Activated CD4-positive, alpha-beta T cell treated with anti-CD3 and anti-CD28 coated beads, Interleukin-10, Interleukin-2, amounts not matched to agents 100 ng/mL and 50 ng/mL, durations not matched to agents 16 hours and 8 hours (primary cell): ENCODE results near the gene ATF7IP2.
"Not testable (repeated sequence)": the region's sequence is repeated elsewhere in the genome, so short reads cannot be mapped to it uniquely, and the experiment has no call there.

Experiments used
- DNase-seq: peaks from one replicate; pipeline ENCODE4 v3.0.0-alpha.2; 2020

ATF7IP2 gene

DNA sequence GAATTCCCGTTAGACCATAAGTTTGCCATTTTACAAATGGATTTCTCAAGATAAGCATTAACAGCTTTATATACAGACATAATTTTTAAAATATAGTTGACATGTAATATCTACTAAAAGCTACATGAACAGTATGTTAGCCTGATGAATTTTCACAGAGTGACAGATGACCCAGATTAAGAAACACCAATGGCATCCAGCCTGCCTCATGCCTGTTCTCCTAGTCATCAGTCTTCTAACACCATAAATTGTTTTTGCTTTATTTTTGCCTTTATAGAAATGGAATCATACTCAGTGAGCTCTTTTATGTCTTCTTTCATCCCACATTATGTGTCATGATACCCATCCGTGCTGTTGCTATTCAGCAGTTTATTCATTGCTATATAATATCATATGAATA, 80.0 kb downstream of the ATF7IP2 start:
- DNase-seq = no peak

DNA sequence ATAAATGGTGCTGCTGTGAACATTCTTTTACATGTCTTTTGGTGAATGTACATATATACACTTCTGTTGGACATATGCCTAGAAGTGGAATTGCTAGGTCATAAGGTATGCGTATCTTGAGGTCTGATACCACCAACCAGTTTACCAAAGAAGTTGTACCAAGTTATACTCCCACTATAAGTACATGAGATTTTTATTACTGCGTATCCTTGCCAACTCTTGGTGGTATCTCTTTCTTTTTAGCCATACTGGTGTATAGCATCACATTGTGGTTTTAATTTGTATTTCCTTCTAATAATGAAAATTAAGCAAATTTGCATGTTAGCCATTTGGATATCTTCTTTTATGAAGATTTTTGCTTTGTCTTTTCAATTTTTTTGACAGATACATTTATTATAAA, 80.5 kb downstream of the ATF7IP2 start:
- no peak for DNase-seq

DNA sequence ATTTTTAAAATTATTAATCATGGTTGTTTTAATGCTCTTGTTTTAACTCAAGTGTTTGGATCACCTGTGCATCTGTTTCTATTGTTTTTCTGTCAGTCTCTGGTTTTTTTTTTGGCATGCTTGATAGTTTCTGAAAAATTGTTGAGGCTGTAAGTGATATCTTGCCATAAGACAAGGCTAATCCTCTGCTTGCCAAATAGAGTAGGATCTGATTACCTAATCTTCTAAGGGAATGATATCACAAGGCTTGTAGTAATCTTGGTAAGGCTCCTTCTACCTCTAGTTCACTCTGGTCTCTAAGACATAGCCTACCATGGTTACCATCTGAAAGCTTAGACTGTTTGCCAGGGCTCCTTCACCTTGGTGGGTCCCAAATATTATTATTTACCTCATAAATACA, 81.0 kb downstream of the ATF7IP2 start:
- no peak for DNase-seq

DNA sequence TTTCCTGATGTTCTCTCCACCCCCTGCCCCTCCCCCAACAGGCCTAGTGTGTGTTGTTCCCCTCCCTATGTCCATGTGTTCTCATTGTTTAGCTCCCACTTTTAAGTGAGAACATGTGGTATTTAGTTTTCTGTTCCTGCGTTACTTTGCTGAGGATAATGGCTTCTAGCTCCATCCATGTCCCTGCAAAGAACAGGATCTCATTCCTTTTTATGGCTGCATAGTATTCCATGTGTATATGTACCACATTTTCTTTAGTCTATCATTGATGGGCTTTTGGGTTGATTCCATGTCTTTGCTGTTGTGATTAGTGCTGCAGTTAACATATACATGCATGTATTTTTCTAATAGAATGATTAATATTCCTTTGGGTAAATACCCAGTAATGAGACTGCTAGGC, 90.8 kb downstream of the ATF7IP2 start:
- DNase-seq = not testable (repeated sequence)

DNA sequence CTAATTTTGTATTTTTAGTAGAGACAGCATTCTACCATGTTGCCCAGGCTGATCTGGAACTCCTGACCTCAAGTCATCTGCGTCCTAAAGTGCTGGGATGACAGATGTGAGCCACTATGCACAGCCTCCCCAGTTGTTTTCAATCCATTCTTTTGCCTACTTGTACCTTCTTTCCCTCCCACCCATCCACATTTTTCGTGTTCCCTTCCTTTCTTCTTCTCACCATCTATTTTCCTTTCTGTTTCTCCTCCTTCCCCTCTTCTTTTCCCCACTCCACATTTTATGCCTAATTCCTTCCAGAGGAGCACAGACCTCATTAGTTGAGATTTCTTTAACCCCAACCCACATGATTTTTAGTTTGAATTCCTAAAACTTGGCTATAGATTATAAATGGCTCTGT, 94.3 kb downstream of the ATF7IP2 start:
- DNase-seq = no peak

DNA sequence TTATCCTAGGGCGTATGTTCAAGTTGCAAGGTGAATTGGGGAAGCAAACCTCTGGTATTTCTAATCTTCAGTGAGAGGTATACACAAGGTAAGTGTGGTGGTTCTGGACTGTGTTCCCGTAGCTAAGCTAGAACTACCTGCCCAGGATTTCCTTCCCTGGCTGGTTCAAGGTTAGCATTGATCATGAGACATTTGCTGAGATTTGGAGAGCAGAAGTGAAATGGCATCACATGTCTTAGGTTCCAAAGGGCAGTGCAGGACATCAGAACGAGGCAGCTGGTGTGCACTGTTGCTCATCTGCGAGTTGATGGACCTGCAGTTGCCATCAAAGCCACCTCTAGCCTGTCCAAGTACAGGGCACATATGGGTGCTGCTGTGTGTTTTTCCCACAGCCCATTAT, 99.3 kb downstream of the ATF7IP2 start:
- no peak for DNase-seq

DNA sequence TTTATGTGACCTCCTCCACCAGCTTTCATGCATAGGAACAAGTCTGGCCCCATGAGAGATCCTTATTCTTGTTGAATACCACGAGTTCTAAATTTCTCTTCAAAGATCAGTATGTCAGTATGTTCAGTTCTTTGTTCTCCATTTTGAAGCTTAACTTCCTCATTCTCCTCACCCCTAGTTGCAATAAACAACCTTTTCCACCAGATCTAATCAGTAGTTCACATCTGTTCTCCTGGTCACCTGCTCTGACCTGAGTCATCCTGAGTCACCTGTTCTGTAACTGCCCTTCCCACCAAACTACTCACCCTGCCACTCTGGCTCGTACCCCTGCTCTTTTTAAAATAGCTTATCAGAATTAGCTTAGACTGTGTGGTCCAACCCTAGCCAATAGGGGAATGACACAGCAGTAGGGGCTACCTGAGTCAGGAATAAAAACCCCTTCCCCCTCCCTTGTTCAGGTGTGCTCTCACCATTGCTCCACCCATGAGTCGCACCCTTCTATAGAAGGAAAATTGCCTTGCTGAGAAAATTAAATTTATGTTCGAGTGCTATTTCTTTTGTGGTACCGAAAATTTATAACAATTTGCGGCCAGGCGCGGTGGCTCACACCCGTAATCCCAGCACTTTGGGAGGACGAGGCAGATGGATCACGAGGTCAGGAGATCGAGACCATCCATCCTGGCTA, 100.0 kb downstream of the ATF7IP2 start:
- no peak for DNase-seq

DNA sequence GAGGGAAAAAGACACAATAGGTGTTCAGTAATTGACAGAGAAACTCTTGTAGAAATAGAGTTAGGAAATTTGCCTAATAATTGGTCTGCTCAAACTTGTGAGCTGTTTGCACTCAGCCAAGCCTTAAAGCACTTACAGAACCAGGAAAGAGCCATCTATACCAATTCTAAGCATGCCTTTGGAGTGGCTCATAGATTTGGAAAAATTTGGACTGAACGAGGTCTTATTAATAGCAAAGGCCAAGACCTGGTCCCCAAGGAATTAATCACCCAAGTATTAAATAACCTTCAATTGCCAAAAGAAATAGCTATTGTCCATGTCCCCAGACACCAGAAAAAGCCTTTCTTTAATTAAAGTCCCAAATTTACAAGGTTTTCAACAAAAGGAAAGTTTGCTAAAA, 104.3 kb downstream of the ATF7IP2 start:
- no peak for DNase-seq

DNA sequence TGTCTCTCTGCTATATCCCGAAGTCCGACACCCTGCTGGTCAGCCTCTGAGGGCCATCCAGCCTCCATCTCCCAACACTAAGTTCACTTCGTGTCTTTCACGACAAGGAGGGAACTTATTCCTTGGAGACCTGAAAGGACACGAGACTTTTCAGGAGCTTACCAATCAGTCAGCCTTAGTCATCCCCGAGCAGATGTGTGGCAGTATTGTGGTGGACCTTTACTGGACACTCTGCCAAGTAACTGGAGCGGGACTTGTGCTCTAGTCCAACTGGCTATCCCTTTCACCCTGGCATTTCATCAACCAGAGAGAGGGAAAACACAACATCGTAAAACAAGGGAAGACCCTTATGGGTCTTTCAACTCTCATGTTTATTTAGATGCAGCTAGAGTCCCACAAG, 107.4 kb downstream of the ATF7IP2 start:
- no peak for DNase-seq

DNA sequence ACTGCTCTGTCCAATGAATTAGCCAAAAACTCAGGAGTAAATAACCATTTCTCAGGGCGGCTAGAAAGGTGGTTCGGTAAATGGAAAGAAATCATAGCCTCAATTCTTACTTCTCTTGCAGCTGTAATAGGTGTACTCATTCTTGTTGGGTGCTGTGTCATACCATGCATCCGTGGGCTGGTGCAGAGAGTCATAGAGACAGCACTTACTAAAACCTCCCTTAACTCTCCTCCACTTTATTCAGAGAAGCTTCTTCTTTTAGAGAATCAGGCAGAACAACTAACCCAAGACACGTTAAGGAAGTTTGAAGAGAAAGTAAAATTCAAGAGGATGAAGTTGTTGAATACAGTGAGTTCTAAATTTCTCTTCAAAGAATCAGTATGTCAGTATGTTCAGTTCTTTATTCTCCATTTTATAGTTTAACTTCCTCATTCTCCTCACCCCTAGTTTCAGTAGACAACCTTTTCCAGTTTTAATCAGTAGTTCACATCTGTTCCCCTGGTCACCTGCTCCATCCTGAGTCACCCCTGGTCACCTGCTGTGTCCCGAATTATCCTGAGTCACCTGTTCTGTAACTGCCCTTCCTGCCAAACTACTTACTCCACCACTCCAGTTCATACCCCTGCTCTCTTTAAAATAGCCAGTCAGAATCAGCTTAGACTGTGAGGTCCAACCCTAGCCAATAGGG, 108.6 kb downstream of the ATF7IP2 start:
- peak; percentile 58 for DNase-seq

DNA sequence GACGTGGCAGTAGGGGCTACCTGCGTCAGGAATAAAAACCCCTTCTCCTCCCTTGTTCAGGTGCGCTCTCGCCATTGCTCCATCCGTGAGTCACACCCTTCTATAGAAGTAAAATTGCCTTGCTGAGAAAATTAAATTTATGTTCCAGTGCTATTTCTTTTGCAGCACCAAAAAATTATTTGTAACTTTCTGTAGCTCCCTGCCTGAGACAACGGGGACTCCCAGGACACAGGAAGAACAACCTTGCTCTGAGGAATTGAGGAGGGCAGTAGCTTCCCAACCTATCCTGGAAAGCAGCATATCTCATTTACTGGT, 109.1 kb downstream of the ATF7IP2 start:
- DNase-seq = no peak

DNA sequence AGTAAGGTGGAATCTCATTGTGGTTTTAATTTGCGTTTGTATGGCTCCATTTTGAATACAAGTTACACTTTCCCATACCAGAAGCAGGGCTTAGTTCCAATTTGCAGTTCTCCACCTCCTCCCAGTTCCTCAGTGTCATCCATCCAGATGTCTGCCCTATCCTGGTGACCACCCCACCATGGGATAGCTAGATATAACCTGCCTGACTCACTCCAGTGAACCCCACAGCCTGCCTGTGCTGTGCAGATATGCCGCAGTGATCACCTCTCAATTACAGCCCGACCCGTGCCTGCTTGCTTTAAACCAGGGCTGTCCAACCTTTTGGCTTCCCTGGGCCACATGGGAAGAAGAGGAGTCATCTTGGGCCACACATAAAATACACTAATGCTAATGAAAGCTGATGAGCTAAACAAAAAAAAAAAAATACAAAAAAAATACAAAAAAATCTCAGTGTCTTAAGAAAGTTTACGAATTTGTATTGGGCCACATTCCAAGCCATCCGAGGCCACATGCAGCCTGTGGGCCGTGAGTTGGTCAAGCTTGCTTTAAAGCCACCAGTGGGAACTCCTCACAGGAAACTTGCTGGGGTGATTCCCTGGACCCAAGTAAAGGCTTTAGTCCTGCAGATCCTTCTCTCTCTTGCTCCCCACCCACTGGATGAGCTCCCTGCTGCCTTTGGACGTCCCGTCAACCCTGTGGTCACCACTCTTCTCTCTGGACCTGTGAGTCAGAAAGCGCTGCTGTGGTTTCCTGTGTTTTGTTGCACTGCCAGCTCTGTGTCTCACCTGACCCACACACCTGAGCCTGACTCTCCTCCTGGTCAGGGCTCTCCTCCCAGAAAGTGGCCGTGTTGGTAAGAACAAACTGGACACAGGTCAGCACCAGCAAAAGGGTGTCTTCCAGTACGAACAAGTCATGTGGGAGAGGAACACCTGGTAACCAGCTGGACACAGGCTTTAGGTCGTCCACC, 111.6 kb downstream of the ATF7IP2 start:
- no peak for DNase-seq

DNA sequence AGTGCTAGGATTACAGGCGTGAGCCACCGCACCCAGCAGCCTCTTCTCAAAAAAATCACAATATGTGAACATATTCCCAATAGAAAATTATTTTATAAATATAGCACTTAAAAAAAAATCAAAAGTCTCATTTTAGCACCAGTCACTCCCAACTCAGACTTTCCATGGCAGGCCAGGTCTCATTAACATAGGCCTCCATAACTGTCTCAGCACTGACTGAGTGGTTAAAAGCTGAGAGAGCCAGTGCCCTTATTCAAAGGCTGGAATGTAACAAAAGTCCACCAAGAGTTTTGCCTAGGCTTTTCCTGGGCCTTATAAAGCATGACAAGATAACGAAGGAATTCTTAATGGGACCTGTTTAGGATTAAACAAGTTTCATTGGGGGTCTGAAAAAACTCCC, 114.7 kb downstream of the ATF7IP2 start:
- no peak for DNase-seq

DNA sequence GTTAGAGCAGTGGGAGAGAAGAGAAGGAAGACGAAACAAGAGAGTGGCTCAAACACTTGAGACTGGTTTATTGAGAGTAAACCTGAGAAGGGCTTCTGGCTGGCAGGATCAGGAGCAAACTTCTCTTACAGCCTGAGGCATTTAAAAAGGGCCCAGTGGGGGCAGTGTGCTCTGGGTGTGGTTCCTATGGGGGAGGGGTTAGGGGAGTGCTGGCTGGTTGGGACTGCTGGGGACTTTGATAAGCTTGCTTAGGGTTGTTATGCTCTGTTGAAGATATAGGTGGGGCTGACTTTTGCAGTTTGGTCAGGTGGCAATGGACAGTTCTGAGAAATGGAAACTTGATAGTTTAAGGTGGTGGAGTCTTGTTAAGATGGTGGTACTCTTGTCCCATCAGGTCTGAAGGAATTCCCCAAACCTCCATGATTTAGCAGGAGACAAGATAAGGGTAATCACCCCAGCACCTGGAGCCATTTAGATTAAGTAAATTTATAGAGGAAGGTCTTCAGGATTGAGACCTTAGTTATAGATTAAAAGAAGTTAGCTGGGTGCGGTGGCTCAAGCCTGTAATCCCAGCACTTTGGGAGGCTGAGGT, 115.3 kb downstream of the ATF7IP2 start:
- DNase-seq = no peak

DNA sequence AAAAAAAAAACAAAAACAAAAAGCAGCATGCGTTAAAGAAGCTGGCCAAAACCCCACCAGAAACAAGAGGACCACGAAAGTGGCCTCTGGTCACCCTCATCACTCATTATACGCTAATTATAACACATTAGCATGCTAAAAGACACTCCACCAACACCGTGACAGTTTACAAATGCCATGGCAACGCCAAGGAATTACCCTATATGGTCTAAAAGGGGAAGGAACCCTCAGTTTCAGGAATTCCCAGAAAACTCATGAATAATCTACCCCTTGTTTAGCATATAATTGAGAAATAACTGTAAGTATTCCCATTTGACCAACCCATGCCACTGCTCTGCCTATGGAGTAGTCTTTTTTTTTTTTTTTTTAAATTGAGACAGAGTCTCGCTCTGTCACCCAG, 116.9 kb downstream of the ATF7IP2 start:
- DNase-seq = no peak

DNA sequence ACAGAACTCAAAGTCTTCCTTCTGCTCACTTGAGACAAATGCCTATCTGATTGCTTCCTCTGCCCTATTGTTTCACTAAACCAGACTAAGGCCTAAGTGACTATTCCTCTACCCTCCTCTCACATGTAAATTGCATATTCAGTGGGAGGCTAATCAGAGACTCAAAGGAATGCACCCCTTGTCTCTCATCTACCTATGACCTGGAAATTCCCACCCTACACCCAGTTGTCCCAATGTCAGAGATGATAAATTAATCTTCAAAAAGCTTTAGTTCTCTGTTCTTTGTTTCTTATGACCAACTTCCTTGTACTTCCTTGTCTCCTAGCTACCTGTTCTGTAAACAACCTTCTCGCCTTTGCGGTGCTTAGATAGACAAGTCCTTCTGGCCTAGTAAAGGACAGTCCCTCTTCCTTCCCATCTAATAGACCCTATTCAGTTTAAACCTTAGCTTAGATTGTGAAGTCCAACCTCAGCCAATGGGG, 118.6 kb downstream of the ATF7IP2 start:
- no peak for DNase-seq

DNA sequence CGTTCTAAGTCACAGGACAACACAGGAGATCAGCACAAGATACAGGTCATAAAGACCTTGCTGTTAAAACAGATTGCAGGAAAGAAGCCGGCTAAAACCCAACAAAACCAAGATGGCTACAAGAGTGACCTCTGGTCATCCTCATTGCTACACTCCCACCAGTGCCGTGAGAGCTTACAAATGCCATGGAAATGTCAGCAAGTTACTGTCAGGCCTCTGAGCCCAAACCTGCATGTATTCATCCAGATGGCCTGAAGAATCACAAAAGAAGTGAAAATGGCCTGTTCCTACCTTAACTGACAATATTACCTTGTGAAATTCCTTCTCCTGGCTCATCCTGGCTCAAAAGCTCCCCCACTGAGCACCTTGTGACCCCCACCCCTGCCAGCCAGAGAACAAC, 119.4 kb downstream of the ATF7IP2 start:
- not testable (repeated sequence) for DNase-seq

DNA sequence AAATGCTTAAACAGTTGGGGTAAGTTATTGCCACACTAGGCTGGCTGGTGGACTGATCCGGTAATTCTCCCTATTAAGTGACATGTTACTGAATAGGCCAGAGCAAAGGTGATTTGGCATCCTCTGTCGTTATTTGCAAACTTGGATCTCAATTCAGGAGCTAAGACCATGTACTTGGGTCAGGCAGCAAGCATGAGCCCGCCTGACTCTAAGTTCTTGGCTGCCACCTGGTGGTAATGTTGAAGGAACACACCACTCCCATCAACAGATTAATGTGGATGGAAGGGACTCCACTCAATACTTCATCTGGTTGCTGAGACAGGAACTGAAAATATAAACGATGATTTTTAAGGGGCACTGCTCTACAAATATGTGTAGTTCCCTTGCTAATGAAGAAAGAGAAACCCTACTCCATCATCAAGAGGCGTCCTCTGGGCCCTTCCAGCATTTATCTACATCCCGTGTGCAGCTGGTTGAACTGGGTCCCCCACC, 123.7 kb downstream of the ATF7IP2 start:
- peak; percentile 84 for DNase-seq

DNA sequence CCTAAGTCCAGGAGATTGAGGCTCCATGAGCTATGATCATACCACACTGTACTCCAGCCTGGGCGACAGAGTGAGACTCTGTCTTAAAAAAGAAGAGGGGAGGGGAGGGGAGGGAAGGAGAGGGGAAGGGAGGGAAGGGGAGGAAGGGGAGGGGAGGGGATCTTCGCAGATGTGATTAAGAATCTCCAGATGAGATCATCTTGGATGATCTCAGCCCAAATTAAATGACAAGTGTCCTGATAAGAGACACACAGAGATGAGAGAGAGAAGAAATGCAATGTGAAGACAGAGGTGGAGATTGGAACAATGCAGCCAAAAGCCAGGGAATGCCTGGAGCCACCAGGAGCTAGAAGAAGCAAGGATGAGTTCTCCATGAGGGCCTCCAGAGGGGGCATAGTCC, 124.4 kb downstream of the ATF7IP2 start:
- no peak for DNase-seq

DNA sequence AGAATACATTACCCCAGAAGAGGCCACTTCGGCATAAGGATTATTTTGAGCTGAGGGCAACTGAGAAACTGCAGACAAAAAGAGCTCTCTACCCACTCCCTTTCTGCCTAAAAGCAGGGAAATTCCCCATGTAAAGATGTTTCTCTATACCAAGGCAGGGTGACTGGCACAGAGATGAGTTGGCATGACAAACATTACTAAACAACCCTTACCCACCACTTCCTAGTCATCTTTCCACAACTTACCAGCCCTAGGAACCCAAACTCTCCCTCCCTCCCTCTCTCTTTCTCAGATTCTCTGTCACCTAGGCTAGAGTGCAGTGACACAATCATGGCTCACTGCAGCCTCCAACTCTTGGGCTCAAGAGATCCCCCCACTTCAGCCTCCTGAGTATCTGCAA, 126.0 kb downstream of the ATF7IP2 start:
- peak; percentile 78 for DNase-seq

DNA sequence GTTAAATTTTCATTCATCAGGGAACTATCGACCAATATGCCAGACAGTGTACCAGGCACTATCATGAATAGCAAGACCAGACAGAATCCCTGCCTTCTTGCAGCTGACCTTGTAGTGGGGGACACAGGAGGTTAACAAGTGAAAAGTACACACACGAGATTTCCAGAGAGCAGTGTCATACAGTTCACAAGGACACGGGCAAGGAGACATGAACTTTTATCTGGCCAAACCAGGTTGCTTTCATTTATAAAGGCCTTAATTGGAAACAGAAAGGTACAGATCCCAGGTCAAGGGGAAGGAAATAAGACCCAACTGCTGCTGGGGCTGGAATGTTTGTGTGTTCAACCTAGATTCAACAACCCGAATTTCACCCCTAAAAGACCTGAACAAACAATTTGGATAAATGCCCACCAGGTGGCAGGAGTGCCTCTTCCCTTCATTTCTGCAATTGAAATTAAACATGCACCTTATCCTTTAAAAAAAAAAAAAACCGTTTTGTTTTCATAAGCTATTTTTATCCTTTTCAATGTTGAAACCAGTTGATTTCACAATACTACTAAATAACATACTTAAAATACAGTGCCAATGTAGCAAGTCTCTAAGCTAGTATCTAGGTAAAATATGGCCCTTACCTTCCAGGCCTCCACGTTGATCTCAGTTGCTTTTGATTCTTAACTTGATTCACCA, 128.7 kb downstream of the ATF7IP2 start:
- DNase-seq = peak; percentile 55

DNA sequence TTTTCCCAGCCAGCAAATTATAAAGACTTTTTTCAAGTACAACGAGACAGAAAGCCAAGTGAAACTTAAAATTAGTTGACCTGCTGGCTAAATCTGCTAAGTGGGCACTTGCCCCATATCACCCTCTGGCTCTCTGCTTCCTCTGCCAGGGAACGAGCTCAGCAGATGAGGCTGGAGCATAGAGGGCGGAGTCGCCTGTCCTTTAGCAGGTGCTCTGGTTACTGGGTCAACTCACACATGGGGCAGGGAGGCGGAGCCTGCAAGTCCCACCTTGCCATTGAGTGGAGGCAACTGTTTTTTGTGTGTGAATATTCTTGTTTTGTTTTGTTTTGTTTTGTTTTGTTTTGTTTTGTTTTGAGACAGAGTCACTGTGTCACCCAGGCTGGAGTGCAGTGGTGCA, 132.0 kb downstream of the ATF7IP2 start:
- no peak for DNase-seq
